HepG2 (cell line): ENCODE results near the gene LAG3. TPM values are rescaled to one million over a fixed set of nuclear protein-coding genes. Genes with fewer than 3 reads are reported as not detected.

Experiments used
- CREB1 ChIP-seq, 2 experiments: fragments of 450-650 bp in 1 of 2; IDR thresholded peaks; 2 replicates each; pipeline ENCODE4 v1.6.1; 2016 to 2017; ENCODE audit warnings: control low read depth in 1 of 2, mild to moderate bottlenecking in 1 of 2, missing compliant biosample characterization in 1 of 2, missing genetic modification characterization in 1 of 2
- FLYWCH1 ChIP-seq: sonication (generic); formaldehyde crosslinking; IDR thresholded peaks from 2 replicates; pipeline ENCODE4 v1.8.1; 2023; ENCODE audit warnings: mild to moderate bottlenecking, missing genetic modification reagents
- FOXO1 ChIP-seq: sonication (generic); formaldehyde crosslinking; IDR thresholded peaks from 2 replicates; pipeline ENCODE4 v1.4.0; 2020; ENCODE audit warnings: missing genetic modification reagents
- MAFG ChIP-seq: sonication (generic); formaldehyde crosslinking; IDR thresholded peaks from 2 replicates; pipeline ENCODE4 v1.5.1; 2020; ENCODE audit warnings: mild to moderate bottlenecking, missing genetic modification reagents
- NR2C2 ChIP-seq: sonication (generic); formaldehyde crosslinking; IDR thresholded peaks from 2 replicates; pipeline ENCODE4 v1.4.0; 2020; ENCODE audit warnings: missing genetic modification reagents, mild to moderate bottlenecking, moderate library complexity, borderline replicate concordance
- PPARG ChIP-seq: conservative IDR thresholded peaks from 2 replicates; pipeline ENCODE4 v1.6.1; 2016; ENCODE audit warnings: missing biosample characterization, missing genetic modification reagents
- RELA ChIP-seq: sonication (generic); formaldehyde crosslinking; IDR thresholded peaks from 2 replicates; pipeline ENCODE4 v1.4.0; 2020; ENCODE audit warnings: missing genetic modification reagents
- SALL2 ChIP-seq: sonication (generic); formaldehyde crosslinking; IDR thresholded peaks from 2 replicates; pipeline ENCODE4 v1.8.1; 2023; ENCODE audit warnings: mild to moderate bottlenecking, missing genetic modification reagents, inconsistent platforms
- ZNF224 ChIP-seq: sonication (generic); formaldehyde crosslinking; IDR thresholded peaks from 2 replicates; pipeline ENCODE4 v1.5.0; 2020; ENCODE audit warnings: mild to moderate bottlenecking, missing genetic modification reagents
- ZNF343 ChIP-seq: sonication (generic); formaldehyde crosslinking; IDR thresholded peaks from 2 replicates; pipeline ENCODE4 v1.4.0; 2020; ENCODE audit warnings: mild to moderate bottlenecking, missing genetic modification reagents
- ZNF775 ChIP-seq: sonication (generic); formaldehyde crosslinking; IDR thresholded peaks from 2 replicates; pipeline ENCODE4 v1.4.0; 2020; ENCODE audit warnings: missing genetic modification reagents, mild to moderate bottlenecking, moderate library complexity, borderline replicate concordance
- ZNF879 ChIP-seq: sonication (generic); formaldehyde crosslinking; IDR thresholded peaks from 2 replicates; pipeline ENCODE4 v1.8.1; 2023; ENCODE audit warnings: missing genetic modification reagents
- ZNF883 ChIP-seq: sonication (generic); formaldehyde crosslinking; IDR thresholded peaks from 2 replicates; pipeline ENCODE4 v1.5.1; 2020; ENCODE audit warnings: mild to moderate bottlenecking, missing genetic modification reagents; ENCODE audit errors: not compliant biosample characterization
- polyA plus RNA-seq, 8 experiments: library from polyadenylated mRNA; depleted of rRNA in 3 of 8; stranded (reverse) in 7 of 8; unstranded in 1 of 8; fragments of >200 nt; fragmentation: Illumina TruSeq in 4 of 8; extraction: Trizol in 4 of 8; gene quantifications; 2 replicates each; pipeline versions ENCODE4 v1.2.1 to v1.2.3, GENCODE V29; 2011 to 2016; ENCODE audit warnings: low read depth in 4 of 8, missing spikeins in 1 of 8, mixed read lengths in 1 of 8; ENCODE audit not compliant: insufficient read depth in 1 of 8
- total RNA-seq, 5 experiments: library from RNA; depleted of rRNA; stranded (reverse); fragments of >200 nt; fragmentation: Illumina TruSeq; extraction: Trizol; gene quantifications; 2 replicates each; pipeline ENCODE4 v1.2.3, GENCODE V29; 2016; ENCODE audit warnings: low read depth in 1 of 5
- TF ChIP-seq, protein P1 (sequence below): sonication (generic); formaldehyde crosslinking; IDR thresholded peaks from one replicate; pipeline ENCODE4 v1.5.1; 2020; ENCODE audit warnings: mild to moderate bottlenecking, missing genetic modification reagents; ENCODE audit errors: not compliant biosample characterization
- TF ChIP-seq, protein P2 (sequence below): sonication (generic); formaldehyde crosslinking; IDR thresholded peaks from 2 replicates; pipeline ENCODE4 v1.4.0; 2020; ENCODE audit warnings: missing genetic modification reagents
- TF ChIP-seq, protein P3 (sequence below): sonication (generic); formaldehyde crosslinking; IDR thresholded peaks from 2 replicates; pipeline ENCODE4 v1.5.0; 2020; ENCODE audit warnings: mild to moderate bottlenecking, missing genetic modification reagents

LAG3 gene
- total and polyA plus RNA-seq, 2 of the 13 experiments (the other 11 are each of a cell fraction or from before 2014, with no cell fraction given) = 0.11 to 0.26 TPM

DNA sequence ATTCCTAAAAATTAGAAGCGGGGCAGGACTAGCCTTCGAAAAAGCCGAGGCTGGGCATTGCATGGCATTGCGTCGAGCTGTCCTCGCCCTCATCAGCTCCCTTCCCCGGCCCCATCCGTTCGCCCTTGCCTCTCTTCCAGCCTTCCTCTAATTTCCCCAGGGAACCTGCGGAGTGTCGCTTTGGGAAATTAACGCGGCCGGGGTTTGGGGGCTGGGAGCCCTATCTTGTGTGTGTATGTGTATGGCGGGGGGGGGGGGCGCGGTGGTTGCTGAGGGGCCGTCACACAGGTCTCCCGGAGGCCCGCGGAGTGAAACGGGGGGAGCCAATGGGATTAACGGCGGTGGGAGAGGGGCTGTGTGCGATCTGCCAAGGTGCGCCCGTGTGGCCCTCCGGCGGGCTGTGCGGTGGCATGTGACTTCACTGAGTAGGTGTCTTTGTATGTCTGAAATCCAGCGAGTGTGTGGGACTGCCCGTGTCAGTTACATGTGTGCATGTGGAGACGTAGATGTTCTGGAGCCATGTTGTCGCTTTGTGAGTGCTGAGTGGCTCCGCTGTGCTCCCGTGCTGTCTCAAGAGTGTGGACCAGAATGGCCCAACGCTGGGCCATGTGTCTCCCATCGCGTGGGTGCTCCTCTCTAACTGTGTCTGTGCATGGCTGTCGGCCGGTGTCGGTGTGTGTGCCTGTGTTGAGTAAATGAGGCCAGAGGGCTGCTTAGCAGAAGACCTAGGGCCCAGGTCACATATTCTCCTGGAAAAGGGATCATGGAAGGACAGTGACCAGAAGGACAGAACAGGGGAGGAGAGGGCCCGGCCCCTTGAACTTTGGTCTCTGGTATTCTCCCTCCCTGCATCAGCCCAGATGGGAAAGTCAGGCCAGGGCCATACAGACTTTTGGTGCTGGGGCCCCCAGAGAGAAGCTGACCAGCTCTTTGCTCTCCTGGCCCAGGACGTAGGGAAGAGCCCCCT, 4.7 kb upstream of the LAG3 start (continued):
- TF ChIP-seq, protein P1, sequence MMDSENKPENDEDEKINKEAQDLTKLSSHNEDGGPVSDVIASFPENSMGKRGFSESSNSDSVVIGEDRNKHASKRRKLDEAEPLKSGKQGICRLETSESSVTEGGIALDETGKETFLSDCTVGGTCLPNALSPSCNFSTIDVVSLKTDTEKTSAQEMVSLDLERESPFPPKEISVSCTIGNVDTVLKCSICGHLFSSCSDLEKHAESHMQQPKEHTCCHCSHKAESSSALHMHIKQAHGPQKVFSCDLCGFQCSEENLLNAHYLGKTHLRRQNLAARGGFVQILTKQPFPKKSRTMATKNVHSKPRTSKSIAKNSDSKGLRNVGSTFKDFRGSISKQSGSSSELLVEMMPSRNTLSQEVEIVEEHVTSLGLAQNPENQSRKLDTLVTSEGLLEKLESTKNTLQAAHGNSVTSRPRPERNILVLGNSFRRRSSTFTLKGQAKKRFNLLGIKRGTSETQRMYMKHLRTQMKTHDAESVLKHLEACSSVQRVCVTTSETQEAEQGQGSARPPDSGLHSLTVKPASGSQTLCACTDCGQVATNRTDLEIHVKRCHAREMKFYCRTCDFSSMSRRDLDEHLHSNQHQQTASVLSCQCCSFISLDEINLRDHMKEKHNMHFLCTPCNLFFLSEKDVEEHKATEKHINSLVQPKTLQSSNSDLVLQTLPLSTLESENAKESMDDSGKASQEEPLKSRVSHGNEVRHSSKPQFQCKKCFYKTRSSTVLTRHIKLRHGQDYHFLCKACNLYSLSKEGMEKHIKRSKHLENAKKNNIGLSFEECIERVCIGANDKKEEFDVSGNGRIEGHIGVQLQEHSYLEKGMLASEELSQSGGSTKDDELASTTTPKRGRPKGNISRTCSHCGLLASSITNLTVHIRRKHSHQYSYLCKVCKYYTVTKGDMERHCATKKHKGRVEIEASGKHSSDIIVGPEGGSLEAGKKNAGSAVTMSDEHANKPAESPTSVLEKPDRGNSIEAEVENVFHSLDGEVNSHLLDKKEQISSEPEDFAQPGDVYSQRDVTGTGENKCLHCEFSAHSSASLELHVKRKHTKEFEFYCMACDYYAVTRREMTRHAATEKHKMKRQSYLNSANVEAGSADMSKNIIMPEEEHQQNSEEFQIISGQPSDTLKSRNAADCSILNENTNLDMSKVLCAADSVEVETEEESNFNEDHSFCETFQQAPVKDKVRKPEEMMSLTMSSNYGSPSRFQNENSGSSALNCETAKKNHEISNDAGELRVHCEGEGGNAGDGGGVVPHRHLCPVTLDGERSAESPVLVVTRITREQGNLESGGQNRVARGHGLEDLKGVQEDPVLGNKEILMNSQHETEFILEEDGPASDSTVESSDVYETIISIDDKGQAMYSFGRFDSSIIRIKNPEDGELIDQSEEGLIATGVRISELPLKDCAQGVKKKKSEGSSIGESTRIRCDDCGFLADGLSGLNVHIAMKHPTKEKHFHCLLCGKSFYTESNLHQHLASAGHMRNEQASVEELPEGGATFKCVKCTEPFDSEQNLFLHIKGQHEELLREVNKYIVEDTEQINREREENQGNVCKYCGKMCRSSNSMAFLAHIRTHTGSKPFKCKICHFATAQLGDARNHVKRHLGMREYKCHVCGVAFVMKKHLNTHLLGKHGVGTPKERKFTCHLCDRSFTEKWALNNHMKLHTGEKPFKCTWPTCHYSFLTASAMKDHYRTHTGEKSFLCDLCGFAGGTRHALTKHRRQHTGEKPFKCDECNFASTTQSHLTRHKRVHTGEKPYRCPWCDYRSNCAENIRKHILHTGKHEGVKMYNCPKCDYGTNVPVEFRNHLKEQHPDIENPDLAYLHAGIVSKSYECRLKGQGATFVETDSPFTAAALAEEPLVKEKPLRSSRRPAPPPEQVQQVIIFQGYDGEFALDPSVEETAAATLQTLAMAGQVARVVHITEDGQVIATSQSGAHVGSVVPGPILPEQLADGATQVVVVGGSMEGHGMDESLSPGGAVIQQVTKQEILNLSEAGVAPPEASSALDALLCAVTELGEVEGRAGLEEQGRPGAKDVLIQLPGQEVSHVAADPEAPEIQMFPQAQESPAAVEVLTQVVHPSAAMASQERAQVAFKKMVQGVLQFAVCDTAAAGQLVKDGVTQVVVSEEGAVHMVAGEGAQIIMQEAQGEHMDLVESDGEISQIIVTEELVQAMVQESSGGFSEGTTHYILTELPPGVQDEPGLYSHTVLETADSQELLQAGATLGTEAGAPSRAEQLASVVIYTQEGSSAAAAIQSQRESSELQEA (CRISPR knock-in tag) = no peak
- TF ChIP-seq ZNF775 (CRISPR knock-in tag) (no peak), MAFG (CRISPR knock-in tag) (no peak), RELA (no peak), ZNF224 (no peak), CREB1 (IDR thresholded peaks at IDR 0.05) (no peak), CREB1 (CRISPR knock-in tag; IDR thresholded peaks at IDR 0.05) (no peak), ZNF883 (peak; percentile 35), FLYWCH1 (CRISPR knock-in tag) (no peak), FOXO1 (CRISPR knock-in tag) (no peak), NR2C2 (CRISPR knock-in tag) (no peak; the same call in 1 of the 2 replicates), ZNF879 (CRISPR knock-in tag) (no peak), SALL2 (CRISPR knock-in tag) (no peak), ZNF343 (CRISPR knock-in tag) (no peak), PPARG (CRISPR knock-in tag) (no peak)
- TF ChIP-seq, protein P2, sequence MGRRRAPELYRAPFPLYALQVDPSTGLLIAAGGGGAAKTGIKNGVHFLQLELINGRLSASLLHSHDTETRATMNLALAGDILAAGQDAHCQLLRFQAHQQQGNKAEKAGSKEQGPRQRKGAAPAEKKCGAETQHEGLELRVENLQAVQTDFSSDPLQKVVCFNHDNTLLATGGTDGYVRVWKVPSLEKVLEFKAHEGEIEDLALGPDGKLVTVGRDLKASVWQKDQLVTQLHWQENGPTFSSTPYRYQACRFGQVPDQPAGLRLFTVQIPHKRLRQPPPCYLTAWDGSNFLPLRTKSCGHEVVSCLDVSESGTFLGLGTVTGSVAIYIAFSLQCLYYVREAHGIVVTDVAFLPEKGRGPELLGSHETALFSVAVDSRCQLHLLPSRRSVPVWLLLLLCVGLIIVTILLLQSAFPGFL (CRISPR knock-in tag) = no peak
- TF ChIP-seq, protein P3, sequence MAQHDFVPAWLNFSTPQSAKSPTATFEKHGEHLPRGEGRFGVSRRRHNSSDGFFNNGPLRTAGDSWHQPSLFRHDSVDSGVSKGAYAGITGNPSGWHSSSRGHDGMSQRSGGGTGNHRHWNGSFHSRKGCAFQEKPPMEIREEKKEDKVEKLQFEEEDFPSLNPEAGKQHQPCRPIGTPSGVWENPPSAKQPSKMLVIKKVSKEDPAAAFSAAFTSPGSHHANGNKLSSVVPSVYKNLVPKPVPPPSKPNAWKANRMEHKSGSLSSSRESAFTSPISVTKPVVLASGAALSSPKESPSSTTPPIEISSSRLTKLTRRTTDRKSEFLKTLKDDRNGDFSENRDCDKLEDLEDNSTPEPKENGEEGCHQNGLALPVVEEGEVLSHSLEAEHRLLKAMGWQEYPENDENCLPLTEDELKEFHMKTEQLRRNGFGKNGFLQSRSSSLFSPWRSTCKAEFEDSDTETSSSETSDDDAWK (CRISPR knock-in tag) = no peak
